Mesodermal cell (in vitro differentiated cells): ENCODE measurements around the gene LRPAP1.

Source experiments
- H3K27ac ChIP-seq: 2 replicates; pipeline ENCODE4 v1.7.0; 2013; ENCODE audit warnings: mild to moderate bottlenecking, low read depth, low read length, moderate library complexity; ENCODE audit not compliant: severe bottlenecking
- H3K36me3 ChIP-seq: 2 replicates; pipeline ENCODE4 v1.7.1; 2013; ENCODE audit warnings: mild to moderate bottlenecking, low read length, moderate library complexity; ENCODE audit not compliant: control insufficient read depth, insufficient read depth
- H3K4me1 ChIP-seq: one replicate; pipeline ENCODE4 v1.7.1; 2013; ENCODE audit warnings: mild to moderate bottlenecking, low read length; ENCODE audit not compliant: insufficient read depth, control insufficient read depth, poor library complexity, severe bottlenecking
- H3K4me3 ChIP-seq: 2 replicates; pipeline ENCODE4 v1.7.0; 2013; ENCODE audit warnings: low read length, control low read depth, mild to moderate bottlenecking; ENCODE audit not compliant: insufficient read depth, poor library complexity, severe bottlenecking; ENCODE audit errors: extremely low read depth
- H3K9me3 ChIP-seq: 2 replicates; pipeline ENCODE4 v1.7.1; 2013; ENCODE audit warnings: mild to moderate bottlenecking, low read length, moderate library complexity; ENCODE audit not compliant: control insufficient read depth
- WGBS, 2 experiments: methylation state at CpG; one replicate each; pipeline ENCODE4 v1.1.5; 2013; ENCODE audit warnings: missing lambda C conversion rate in 2 of 2; ENCODE audit not compliant: insufficient coverage in 2 of 2; 5-methylcytosine and 5-hydroxymethylcytosine counted together

Gene LRPAP1

GRCh38 chr4:3498901-3499510 lies 33.2 kb downstream of the LRPAP1 start:
- no peak overlapping the region for H3K4me3 ChIP-seq
- H3K9me3 ChIP-seq: no peaks in the 10 kb centered on the region
- H3K27ac ChIP-seq: no peak overlapping the region
- WGBS, 2 experiments: 90 to 91% methylated on average over 13 to 18 of the region's 20 CpGs
- peaks cover 6% of the 10 kb centered on the region for H3K36me3 ChIP-seq
- H3K4me1 ChIP-seq: peaks cover 11% of the 10 kb centered on the region

- no peaks in the 10 kb centered on the region for H3K9me3 ChIP-seq
- H3K4me1 ChIP-seq: peaks cover 11% of the 10 kb centered on the region
- 95 to 96% methylated on average over 6 to 11 of the region's 11 CpGs for WGBS, 2 experiments
These were observed 33.8 kb downstream of the LRPAP1 start for GRCh38 chr4:3498407-3498806.

GRCh38 chr4:3497523-3498389 lies 34.5 kb downstream of the LRPAP1 start:
- Histone ChIP-seq H3K36me3 (peaks cover 6% of the 10 kb centered on the region), H3K4me3 (no peak overlapping the region), H3K4me1 (peaks cover 11% of the 10 kb centered on the region), H3K27ac (no peak overlapping the region), H3K9me3 (no peaks in the 10 kb centered on the region)
- 83 to 92% methylated on average over 20 to 21 of the region's 24 CpGs for WGBS, 2 experiments

More at GRCh38 chr4:3498407-3498806, 33.8 kb downstream of the LRPAP1 start:
- Histone ChIP-seq H3K4me3 (no peak overlapping the region), H3K27ac (no peak overlapping the region), H3K36me3 (peaks cover 6% of the 10 kb centered on the region)

- H3K4me1 ChIP-seq: peaks cover 14% of the 10 kb centered on the region
- WGBS, 2 experiments: 91 to 93% methylated on average over 3 to 6 of the region's 6 CpGs
- no peak overlapping the region for H3K4me3 ChIP-seq
- H3K27ac ChIP-seq: no peak overlapping the region
- H3K36me3 ChIP-seq: peaks cover 6% of the 10 kb centered on the region
- no peaks in the 10 kb centered on the region for H3K9me3 ChIP-seq
These were observed 35.1 kb downstream of the LRPAP1 start for GRCh38 chr4:3497095-3497494.

- Histone ChIP-seq H3K4me3 (no peak overlapping the region), H3K36me3 (peaks cover 4% of the 10 kb centered on the region), H3K9me3 (no peaks in the 10 kb centered on the region), H3K4me1 (peaks cover 16% of the 10 kb centered on the region), H3K27ac (no peak overlapping the region)
- 86 to 92% methylated on average over 10 to 14 of the region's 14 CpGs for WGBS, 2 experiments
These were observed 36.2 kb downstream of the LRPAP1 start for GRCh38 chr4:3496021-3496420.

- Histone ChIP-seq H3K4me3 (no peak overlapping the region), H3K4me1 (peaks cover 16% of the 10 kb centered on the region), H3K36me3 (peaks cover 4% of the 10 kb centered on the region), H3K9me3 (no peaks in the 10 kb centered on the region), H3K27ac (no peak overlapping the region)
- WGBS, 2 experiments: 94 to 95% methylated on average over 26 of the region's 28 CpGs
These were observed 36.8 kb downstream of the LRPAP1 start for GRCh38 chr4:3495204-3495975.

- H3K4me3 ChIP-seq: no peak overlapping the region
- no peaks in the 10 kb centered on the region for H3K9me3 ChIP-seq
- no peaks in the 10 kb centered on the region for H3K36me3 ChIP-seq
- WGBS, 2 experiments: 57 to 71% methylated on average over 9 to 14 of the region's 15 CpGs
- H3K4me1 ChIP-seq: peaks cover 16% of the 10 kb centered on the region
- H3K27ac ChIP-seq: no peak overlapping the region
These were observed 37.8 kb downstream of the LRPAP1 start for GRCh38 chr4:3494462-3494871.

- no peak overlapping the region for H3K27ac ChIP-seq
- no peaks in the 10 kb centered on the region for H3K9me3 ChIP-seq
- WGBS, 2 experiments: 77 to 78% methylated on average over 19 to 20 of the region's 20 CpGs
- H3K4me1 ChIP-seq: peaks cover 16% of the 10 kb centered on the region
- no peak overlapping the region for H3K4me3 ChIP-seq
- H3K36me3 ChIP-seq: no peaks in the 10 kb centered on the region
These were observed 38.3 kb downstream of the LRPAP1 start for GRCh38 chr4:3493720-3494461.

- Histone ChIP-seq H3K4me3 (no peak overlapping the region), H3K27ac (no peak overlapping the region), H3K36me3 (no peaks in the 10 kb centered on the region), H3K4me1 (peaks cover 16% of the 10 kb centered on the region), H3K9me3 (no peaks in the 10 kb centered on the region)
- WGBS, 2 experiments: 89% methylated on average over 35 to 55 of the region's 55 CpGs
These were observed 39.2 kb downstream of the LRPAP1 start for GRCh38 chr4:3492741-3493719.
